Suprapubic skin (tissue), 3 donors: ENCODE results near the gene EVA1C.

Experiments used
- CTCF ChIP-seq, 2 donors: fragments of 200-600 bp in 1 of 2; fragments of 450-650 bp in 1 of 2; sonication (generic) in 1 of 2; IDR thresholded peaks; one replicate each; pipeline ENCODE4 v1.5.1; 2016 to 2019; ENCODE audit warnings: antibody characterized with exemption in 2 of 2, mild to moderate bottlenecking in 1 of 2, moderate library complexity in 1 of 2
- POLR2AphosphoS5 ChIP-seq, 3 donors: sonication (generic); formaldehyde crosslinking; IDR thresholded peaks; one replicate each; pipeline ENCODE4 v1.6.1; 2017; ENCODE audit warnings: antibody characterized with exemption in 3 of 3

- TF ChIP-seq POLR2AphosphoS5 (IDR thresholded peaks at IDR 0.05) (no peak), CTCF (IDR thresholded peaks at IDR 0.05) (no peak)
These were observed 104.5 kb downstream of the EVA1C start for GRCh38 chr21:32516756-32517649.
